ENCODE data around the gene CD52.

DNA sequence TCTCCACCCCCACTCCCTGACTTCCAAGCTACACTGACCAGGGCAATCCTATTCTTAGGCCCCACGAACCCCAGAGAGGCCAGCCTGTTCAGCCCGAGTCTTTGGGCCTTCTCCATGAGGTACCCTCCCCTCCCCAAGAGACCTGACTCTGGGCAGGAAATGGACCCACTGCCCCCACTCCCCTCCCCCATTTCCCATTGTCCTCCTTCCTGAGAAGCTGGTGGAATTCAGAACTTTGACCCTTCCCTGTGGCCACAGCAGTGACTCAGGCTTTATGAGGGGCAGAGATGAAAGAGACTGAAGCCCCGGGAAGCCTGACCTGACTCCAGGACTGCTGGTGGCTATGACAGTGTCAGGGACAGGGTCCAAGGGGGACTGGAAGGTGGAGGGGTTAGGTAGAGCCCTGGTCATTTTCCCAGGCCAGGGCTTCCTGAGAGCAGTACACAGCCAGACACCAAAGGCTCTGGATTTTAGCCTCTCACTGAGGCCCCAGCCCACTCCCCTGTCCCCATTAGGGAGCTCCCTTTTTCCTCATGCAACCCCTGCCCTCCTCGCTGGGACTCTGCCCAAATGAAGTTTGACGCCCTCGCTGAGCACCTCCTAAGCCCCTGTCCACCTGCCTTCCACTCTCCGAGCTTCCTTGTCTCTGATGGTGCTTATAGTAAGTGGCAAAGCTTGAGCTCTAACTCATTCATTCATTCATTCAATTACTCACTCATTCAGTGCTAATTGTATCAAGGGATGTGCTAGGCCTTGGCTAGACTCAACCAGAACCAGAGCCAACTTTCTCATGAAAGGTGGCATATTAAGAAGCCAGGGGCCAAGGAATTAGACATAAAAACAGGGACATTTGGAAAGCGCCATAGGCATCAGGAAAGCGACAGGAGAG is 33.2 kb downstream of the CD52 start:
- TF ChIP-seq CTCF (conservative IDR thresholded peaks at IDR 0.05) = no peak
- TF ChIP-seq EZH2 (IDR thresholded peaks at IDR 0.05; ENCODE audit: low read depth) = no peak

Measured in PC-9 (cell line).